Lower lobe of right lung (tissue), 2 donors: ENCODE results near the gene LMAN1L. TPM values are rescaled to one million over a fixed set of nuclear protein-coding genes. Genes with fewer than 3 reads are reported as not detected.

Source experiments
- ATAC-seq, 2 donors: fragments of 200-7000 bp; cut with Tn5 transposase; one replicate each; pipeline ENCODE4 v1.9.1; 2020 to 2022; ENCODE audit warnings: mild to moderate bottlenecking in 2 of 2, moderate library complexity in 2 of 2
- DNase-seq: peaks from one replicate; pipeline ENCODE4 v3.0.0-alpha.2; 2020
- H3K27ac ChIP-seq: fragments of 200-600 bp; one replicate; pipeline ENCODE4 v1.8.0; 2022
- H3K27me3 ChIP-seq: fragments of 200-600 bp; one replicate; pipeline ENCODE4 v1.8.0; 2022; ENCODE audit warnings: low read depth
- H3K36me3 ChIP-seq: fragments of 200-600 bp; one replicate; pipeline ENCODE4 v1.8.0; 2022; ENCODE audit warnings: mild to moderate bottlenecking
- H3K4me1 ChIP-seq: fragments of 200-600 bp; one replicate; pipeline ENCODE4 v1.8.0; 2022
- H3K4me3 ChIP-seq: fragments of 200-600 bp; one replicate; pipeline ENCODE4 v1.8.0; 2022; ENCODE audit warnings: mild to moderate bottlenecking
- H3K9me3 ChIP-seq: fragments of 200-600 bp; one replicate; pipeline ENCODE4 v1.8.0; 2022
- CTCF ChIP-seq: fragments of 200-600 bp; IDR thresholded peaks from one replicate; pipeline ENCODE4 v1.8.0; 2022; ENCODE audit warnings: antibody characterized with exemption, mild to moderate bottlenecking
- intact Hi-C: fragments of 100-400 bp; cut with DNase I; formaldehyde crosslinking; loops from one replicate; pipeline ENCODE4 v1.11.0; 2022
- total RNA-seq: library from RNA; stranded (reverse); fragmentation: NEBNext Ultra II Directional; extraction: Animal tissue kit (Norgen Biotek cat#: 25700); gene quantifications from one replicate; pipeline ENCODE4 v1.2.1, GENCODE V29; 2021
- donor health status: DM: no; HTN: yes; CAD: no; lungs with severe emphysema.

LMAN1L gene
- total RNA-seq, 1 donor from 2014 or later, result not detected

- Histone ChIP-seq H3K4me1 (no peaks in the 10 kb centered on the region), H3K36me3 (no peaks in the 10 kb centered on the region), H3K27me3 (peaks cover 34% of the 10 kb centered on the region), H3K9me3 (no peaks in the 10 kb centered on the region), H3K4me3 (no peak overlapping the region), H3K27ac (no peak overlapping the region)
- no peak for ATAC-seq
- intact Hi-C loops, result no loop called here
- no peak for DNase-seq
- TF ChIP-seq CTCF, result no peak
Measured at GRCh38 chr15:74828835-74829234, 16.2 kb downstream of the LMAN1L start.

DNA sequence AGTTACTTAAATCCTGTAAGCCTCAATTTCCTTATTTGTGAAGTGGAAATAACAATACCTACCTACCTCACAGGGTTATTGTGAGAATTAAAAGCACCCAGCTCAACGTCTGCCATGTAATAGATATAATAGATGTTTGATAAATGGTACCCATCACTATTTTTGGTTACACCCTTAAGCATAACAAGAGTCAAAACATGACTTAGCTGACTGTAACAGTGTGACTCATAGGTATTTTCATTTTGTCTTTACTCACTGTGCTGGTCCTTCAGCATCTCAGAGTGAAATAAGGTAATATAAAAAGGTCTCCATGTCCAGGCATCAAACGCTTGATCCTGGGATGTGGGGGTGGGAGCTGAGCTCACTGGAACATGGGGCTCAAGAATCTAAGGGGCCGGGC lies 16.9 kb downstream of the LMAN1L start:
- DNase-seq (no peak), ATAC-seq (no peak)
- intact Hi-C loops, result no loop called here
- Histone ChIP-seq H3K27ac (no peak overlapping the region), H3K4me1 (no peaks in the 10 kb centered on the region), H3K4me3 (no peak overlapping the region), H3K27me3 (peaks cover 29% of the 10 kb centered on the region), H3K9me3 (no peaks in the 10 kb centered on the region), H3K36me3 (no peaks in the 10 kb centered on the region)
- no peak for TF ChIP-seq CTCF

- no peak for ATAC-seq
Measured at GRCh38 chr15:74829991-74830390, 17.4 kb downstream of the LMAN1L start.

DNA sequence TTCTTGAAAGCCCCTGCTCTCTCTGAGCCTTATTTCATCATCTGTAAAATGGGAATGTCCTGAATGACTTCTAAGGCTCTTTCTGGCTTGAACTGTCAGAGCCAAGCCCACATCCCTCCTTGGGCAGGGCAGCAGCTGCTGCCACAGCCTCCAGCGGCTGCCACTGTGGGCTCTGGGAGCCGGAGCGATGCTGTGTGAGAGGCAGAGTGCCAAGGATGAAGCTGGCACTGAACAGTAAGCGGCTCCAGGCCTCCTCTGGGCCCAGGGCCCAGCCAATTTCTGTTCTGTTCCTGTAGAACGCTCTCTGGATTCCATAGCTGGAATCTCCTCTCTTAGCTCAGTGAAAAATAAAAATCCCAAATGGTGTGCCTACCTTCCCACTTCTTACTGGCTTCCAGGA lies 18.2 kb downstream of the LMAN1L start:
- H3K4me3 ChIP-seq, result no peak overlapping the region
- peaks cover 28% of the 10 kb centered on the region for H3K27me3 ChIP-seq
- no peaks in the 10 kb centered on the region for H3K9me3 ChIP-seq
- intact Hi-C loops, result no loop called here
- DNase-seq (no peak), ATAC-seq (no peak)
- no peaks in the 10 kb centered on the region for H3K4me1 ChIP-seq
- no peak for TF ChIP-seq CTCF
- H3K36me3 ChIP-seq, result peaks cover 2% of the 10 kb centered on the region
- no peak overlapping the region for H3K27ac ChIP-seq

More at GRCh38 chr15:74829991-74830390, 17.4 kb downstream of the LMAN1L start:
- no peaks in the 10 kb centered on the region for H3K9me3 ChIP-seq
- no peak overlapping the region for H3K27ac ChIP-seq
- no peaks in the 10 kb centered on the region for H3K4me1 ChIP-seq
- H3K4me3 ChIP-seq, result no peak overlapping the region
- DNase-seq, result no peak
- H3K36me3 ChIP-seq, result no peaks in the 10 kb centered on the region
- TF ChIP-seq CTCF, result no peak
- H3K27me3 ChIP-seq, result peaks cover 29% of the 10 kb centered on the region
- intact Hi-C loops, result no loop called here

- H3K27ac ChIP-seq, result no peak overlapping the region
- no peak for DNase-seq
Measured at GRCh38 chr15:74831813-74832495, 19.3 kb downstream of the LMAN1L start.

More at GRCh38 chr15:74831813-74832495, 19.3 kb downstream of the LMAN1L start:
- Histone ChIP-seq H3K27me3 (peaks cover 17% of the 10 kb centered on the region), H3K4me3 (no peak overlapping the region), H3K36me3 (peaks cover 11% of the 10 kb centered on the region), H3K9me3 (no peaks in the 10 kb centered on the region), H3K4me1 (no peaks in the 10 kb centered on the region)
- intact Hi-C loops, result no loop called here
- no peak for ATAC-seq
- TF ChIP-seq CTCF, result no peak
